HG03103 (cell line): ENCODE data around the gene AK5.

Experiments used
- ATAC-seq: cut with Tn5 transposase; IDR thresholded peaks from one replicate; pipeline ENCODE4 v1.9.1; 2021; ENCODE audit warnings: low read depth; ENCODE audit not compliant: unreplicated experiment

Gene AK5

DNA sequence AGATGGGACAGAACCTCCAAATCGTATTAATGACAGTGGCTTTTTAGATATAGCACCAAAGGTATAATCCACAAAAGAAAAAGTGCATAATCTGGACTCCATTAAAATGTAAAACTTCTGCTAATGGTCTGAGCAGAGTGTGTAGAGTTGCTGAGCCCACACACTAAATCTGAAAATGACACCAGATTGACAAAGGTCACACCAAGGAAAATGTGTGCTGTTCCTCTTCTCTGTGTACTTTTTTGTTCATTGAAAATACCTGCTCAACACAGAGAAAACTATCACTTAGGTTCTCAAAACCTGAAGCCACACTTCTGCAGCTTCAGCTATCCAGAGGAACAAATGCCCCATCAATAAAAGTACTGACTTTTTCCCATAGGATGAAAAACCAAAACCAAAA, 146.2 kb downstream of the AK5 start:
- no peak for ATAC-seq

DNA sequence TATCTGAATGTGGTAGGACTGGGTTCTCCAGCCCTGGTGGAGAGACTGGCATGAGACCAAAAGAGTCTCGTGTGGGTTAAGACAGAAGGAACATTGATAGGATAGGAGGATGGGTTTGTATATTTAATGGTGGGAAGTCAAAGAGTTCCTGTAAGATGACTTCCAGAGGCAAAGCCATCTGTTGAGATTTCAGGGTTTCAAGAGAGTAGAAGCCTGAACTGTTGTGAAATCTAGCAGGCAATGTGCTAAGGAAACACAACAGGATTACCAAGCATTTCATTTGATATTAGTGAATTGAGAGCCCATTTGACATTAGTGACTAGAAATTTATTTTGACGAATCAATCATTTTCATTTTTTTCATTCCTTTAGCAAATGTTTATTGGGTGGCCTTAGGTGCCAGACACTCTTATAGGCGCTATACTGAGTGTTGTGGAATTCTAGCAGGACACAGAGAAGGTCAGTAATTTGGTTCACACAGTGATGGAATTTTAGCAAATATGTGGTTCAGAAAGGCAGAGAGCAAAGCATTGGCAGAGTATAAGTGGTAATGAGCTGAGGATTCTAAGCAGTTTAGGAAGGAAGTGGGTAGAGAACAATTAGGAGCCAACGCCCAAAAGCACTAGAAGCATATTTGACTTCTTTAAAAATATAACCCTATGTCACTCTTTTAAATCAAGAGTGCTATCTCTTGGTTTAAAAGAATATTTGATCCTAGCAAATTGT, 149.3 kb downstream of the AK5 start:
- ATAC-seq, result no peak

DNA sequence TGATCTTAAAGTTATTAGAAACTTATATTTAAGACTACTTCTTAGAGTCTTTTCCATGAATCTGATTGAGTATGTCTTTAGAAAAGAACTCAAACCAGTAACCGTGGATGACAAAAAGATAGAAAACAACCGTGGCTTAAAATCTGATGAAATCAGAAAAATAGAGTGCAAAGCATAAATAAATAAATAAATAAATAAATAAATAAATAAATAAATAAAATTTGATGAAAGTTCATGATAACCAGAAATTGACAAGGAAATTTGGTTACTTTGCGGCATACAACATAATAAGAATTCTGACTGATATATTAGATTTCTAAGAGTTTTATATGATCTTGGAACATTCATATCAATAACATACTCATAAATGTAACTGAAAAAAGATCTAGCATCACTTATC, 152.1 kb downstream of the AK5 start:
- ATAC-seq, result no peak

DNA sequence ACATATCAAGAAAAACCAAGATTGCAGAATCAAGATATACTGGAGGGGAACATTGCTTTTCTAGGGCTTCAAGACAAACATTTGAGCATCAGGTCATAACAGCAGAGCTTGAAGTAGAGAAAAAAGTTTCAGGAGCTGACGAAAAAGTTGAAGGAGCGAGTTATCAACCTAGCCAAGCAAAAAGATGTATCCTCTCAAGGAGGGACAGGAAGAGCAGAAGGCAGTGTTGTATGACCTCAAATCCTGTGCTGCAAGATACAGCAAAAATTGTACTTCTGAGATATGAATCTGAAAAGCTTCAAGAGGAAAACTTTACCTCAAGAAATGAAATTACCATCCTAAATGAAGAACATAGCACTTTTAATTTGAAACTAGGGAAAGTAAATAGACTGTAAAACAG, 153.1 kb downstream of the AK5 start:
- no peak for ATAC-seq

DNA sequence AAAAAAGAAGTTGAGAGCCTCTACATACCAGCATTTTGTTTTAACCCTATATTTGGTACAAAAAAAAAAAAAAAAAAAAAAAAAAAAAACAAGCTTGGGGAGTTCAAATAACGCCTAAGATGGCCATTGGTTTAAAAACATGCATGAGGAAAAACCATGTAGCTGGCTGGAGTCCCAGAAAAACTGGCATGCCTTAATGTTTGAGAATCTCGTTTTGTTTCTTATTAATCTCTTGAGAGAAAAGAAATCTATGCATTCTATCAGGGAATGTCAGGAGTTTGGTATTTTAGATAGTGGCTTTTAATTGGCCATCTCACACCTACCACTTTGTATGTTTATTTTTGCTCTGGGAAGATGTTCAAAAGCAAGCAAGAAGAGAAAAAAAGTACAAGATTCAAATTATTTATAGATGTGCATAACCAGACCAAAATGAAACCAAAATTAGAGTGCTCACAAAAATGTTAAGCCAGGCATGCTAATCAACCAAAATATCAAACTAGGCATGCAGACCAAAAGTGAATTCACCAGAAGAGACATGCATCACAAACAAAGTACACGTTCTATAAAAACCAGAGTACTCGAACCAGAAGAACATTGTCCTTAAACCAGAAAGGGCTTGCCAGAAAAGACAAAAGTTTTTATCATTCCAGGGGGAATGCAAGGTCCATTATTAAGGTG, 156.6 kb downstream of the AK5 start:
- no peak for ATAC-seq

DNA sequence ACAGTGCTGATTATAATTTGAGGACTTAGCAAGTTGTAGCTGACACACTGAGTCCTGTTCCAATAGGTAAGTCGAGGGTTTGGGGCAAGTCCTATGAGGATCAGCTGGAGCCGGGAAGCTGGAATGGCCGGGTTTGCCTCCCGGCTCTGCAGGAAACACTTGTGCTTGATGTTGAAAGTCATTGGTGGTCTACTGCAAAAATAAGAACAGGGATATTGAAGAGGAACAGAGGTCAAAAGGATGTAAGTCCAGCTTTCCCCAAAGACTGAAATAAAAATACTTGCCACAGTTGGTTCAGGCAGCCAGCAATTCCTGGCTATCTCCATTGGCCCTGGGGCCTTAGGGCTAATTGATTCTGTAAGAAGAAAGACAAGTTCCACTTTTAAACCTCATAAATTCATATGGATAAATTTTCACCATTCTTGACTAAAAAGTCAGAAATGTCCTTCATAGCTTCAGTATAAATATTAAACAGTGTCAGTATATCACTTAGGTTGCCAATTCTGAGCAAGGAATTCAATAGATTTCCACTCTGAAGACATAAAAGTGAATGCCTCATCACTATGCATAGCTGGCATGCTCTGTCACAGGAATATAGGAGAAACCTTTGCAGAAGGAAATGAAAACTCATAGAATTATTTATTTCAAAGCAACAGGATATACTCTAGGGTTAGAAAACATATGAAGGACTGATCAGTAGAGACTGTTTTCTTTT, 165.2 kb downstream of the AK5 start:
- no peak for ATAC-seq

DNA sequence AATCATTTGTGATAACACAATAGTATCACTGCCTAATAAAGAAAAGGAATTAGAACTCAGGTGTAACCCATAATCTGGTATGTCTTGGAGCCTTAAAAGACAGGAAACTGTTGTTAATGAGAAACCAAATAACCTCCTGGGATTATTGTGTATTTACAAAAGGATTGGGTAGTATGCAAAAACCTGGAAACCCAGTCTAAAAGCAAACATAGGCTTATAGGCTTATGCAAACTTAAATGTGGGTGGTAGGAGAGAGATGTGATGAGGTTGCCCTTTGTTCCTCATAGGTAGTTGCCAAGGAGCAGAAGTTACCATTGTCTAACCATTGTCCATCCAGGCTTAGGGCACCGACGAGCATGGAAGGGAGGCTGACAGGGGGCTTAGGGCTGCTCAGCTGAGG, 165.8 kb downstream of the AK5 start:
- ATAC-seq, result no peak

DNA sequence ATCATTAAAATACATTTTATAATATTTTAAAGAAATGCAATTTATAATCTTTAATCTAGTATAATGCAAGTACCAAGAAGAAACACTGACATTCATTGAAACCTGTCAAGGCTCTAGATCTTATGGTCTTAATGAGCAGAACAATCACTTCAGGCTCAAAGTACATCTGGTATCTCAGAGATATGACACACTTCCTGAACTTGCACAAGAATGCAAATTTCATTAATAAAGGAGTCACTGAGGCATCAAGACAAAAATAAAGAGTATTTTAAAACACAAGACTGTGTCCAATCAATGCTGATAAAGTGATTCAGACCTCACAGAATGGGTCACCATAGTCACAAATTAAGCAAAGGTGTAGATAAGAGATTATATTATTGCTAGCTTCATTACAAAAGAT, 178.1 kb downstream of the AK5 start:
- no peak for ATAC-seq

DNA sequence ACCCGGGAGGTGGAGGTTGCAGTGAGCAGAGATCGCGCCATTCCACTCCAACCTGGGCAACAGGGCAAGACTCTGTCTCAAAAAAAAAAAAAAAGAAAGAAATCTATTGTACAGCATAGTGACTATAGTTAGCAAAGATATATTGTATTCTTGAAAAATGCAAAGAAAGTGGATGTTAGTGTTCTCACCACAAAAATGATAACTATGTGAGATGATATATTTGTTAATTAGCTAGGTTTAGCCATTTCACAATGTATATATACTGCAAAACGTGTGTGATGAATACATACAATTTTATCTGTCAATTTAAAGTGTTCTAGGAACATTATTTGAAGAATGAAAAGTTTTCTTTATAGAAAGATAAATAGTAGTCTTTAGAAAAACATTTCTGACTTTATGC, 179.9 kb downstream of the AK5 start:
- ATAC-seq, result no peak

DNA sequence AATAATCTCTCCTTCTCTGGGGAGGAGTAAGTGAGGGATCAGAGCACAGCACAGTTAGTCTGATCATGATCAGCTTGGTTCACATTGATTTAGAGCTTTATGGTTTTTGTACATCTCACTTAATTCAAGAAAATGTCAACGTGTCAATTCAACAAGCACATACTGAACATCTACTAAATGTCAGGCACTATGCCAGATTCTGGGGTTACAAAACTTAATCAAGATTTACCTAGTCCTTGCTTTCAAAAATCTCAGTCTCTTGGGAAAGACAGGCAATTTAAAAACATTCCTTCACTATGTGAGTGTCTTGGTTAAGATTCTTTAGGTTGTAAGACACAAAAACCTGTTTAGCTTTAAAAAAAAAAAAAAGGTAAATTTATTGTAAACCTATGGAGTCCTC, 181.4 kb downstream of the AK5 start:
- ATAC-seq, result no peak

DNA sequence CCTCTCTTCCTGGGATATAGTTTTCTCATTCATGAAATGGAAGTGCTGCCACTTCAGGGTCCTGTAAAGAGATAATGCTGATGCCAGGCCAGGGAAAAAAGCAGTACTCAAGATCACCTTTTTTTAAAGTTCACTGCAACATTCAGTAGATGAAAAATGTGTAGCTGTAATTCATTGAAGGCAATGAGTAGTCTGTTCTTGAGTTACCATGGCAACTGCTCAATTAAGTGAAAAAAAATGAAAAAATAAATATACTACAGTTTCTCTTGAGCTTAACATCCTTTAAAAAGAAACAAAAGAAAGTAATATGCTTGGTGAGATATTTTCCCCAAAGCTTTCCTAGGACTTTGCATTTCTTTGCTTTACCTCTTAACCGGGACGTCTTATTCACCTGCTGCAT, 183.3 kb downstream of the AK5 start:
- no peak for ATAC-seq

DNA sequence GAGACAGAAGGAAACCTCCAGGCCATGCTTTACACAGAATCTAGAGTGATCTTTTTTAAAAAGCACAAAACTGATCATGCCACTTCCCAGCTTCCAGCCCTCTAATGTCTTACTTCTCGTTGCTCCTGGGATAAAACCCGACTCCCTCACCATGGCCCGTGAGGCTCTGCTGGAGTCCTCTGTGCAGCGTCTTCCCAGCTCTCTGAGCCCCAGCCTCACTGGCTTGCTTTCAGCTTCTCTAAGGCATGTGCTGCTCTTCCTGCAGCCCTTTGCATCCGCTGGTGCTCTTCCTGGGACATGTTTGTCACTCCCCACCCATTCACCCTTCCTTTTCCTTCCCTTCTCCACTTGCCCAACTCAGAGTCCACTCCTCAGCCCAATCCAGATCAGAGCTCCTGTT, 184.1 kb downstream of the AK5 start:
- no peak for ATAC-seq

DNA sequence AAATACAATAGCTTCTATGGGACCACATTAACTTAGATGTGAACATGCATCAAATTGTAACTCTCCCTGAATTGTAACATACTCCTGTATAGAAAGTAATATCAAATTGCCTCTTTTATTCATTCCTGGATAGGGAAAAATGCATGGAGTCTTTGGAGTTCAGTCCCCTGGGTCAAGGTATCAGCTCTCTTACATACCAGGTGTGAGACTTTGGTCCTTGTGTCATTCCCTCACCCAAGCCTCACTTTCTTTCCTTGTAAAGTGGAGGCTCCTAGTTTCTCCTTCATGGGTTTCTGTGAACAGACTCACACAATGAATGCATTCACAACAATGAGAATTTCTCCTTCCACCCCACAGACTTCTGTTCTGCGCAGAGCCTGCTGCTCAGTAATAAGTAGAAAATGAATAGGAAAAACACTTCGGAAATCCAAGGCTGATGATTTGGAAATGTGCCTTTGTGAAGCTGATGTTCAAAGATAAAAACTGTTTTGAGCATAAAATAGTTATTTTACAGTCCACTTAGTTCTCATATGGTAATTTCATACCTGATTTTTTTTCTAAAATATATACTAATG, 185.3 kb downstream of the AK5 start:
- no peak for ATAC-seq

DNA sequence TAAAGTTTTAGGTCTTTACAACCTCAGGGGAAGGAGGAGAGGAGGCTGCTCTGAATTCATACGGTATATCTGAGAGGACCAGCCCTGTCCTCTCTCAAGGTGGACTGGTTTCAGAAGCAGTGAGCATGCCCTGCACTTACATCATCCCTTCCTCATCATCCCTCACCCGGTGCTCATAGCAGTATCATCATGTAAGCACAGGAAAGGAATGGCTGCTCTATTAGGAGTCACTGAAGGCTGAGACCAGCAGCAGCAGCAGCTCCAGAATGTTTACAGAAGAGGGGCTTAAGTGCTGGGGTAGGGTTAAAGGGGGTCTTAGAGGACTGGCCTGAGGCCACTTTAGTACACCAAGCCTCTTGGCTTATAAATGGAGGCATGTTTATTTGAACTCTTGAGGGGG, 185.9 kb downstream of the AK5 start:
- ATAC-seq, result no peak

DNA sequence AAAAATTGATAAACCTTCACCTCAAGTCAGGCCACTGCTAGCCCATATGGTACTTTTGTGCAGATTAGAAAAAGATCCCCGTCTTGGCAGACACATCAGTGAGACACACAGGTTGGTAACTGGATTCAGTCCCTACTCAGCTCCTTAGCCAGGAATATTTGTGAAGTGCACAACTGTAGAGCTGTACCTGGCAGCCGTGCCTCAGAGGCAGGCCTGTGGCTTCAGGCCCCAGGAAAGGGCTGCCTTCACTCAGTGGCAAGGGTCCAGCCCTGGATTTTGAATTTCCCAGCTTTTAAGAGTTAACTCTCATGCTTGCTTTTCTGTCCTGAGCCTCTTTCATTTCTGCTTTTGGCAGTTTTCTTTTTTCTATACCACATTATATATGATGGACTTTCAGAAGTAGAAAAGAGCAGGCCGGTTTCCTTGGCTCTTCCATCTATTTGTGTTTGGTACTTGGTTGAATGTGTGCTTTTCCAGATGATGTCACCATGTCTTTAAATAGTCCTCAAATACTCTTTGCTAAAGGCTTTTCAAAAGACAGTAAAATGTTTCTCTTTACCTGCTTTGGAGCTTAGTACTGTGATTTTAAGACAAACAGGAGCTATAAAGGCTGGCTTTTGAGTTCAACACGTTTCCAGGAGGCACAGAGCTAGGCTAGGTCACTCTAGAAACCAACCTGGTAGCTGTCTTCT, 186.6 kb downstream of the AK5 start:
- ATAC-seq, result no peak

DNA sequence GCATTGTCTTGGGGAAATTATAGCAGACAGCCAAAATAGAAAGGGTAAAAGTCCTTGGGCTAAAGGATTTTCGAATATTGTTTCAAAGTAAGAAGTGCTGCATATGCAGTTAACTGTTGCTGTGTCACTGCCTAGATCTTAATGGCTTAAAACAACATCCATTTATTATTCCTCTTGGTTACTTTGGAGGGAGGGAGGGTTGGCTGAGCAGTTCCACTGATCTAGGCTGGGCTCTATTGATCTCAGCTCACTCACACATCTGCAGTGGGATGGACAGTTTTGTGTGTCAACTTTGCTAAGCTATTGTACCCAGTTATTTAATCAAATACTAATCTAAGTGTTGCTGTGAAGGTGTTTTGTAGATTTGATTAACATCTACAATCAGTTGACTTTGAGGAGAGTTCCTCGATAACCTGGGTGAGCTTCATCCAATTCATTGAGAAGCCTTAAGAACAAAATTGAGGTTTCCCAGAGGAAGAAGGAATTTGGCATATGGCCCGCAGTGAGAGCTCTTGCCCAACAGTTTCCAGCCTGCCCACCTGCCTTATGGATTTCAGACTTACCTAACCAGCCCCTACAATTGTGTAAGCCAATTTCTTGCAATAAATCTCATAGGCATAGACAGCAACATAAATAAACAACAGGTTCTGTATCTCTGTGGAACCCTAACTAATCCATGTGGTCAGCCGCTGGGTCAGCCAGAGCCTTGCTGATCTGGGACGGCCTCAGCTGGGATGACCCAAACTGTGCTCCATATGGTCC, 187.3 kb downstream of the AK5 start:
- no peak for ATAC-seq

DNA sequence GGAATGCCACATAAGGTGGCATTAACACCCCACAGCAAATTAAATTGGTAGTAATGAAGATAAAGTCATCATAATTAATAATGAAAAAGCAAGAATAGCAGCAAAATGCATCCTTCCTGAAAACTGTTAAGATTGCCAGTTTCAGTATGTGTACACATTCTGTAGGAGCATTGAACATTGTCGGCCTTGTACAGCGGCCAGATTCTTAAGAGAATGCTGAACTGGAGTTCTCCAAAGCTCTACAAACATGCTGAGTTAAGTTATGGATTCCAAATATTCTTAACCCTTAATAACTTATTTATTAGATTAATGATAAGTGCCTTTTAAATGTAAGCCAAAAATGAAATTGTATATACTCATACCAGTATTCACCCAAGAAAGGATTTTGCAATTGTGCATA, 189.9 kb downstream of the AK5 start:
- no peak for ATAC-seq

DNA sequence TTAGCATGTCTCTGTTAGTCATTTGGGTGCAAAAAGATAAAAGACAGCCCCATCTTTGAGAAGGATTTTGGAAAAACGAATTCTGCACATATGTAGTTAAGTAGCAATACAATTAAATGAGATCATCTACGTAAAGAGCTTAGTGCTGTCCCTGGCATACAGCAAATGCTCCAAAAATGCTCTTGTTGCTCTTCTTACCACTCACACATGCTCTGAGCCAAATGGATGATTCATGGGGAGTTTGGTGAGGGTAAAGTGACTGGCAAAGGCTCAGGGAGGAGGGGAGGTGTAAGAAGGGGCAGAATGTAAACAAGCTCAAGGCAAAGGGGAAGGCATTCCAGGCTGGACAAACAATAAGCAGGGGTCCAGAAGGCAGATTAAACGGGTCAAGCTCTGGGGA, 191.9 kb downstream of the AK5 start:
- no peak for ATAC-seq

DNA sequence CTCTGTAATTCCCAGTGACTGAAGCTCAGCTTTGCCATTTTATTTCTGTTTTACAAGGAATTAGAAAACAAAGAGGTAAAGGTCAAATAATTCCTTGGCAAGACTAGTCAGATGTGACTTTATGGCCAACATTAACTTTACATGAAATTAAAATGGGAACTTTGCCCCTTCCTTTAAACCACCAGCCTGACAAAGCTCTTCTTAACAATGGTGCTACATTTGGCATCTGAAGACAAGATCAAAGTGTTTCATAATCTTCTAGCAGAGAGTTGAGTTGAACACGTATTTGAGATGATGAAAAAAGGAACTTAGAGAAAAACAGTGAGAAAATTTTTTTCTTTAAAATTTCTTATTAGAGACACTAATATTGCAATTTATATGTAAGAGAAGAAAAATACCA, 193.8 kb downstream of the AK5 start:
- no peak for ATAC-seq

DNA sequence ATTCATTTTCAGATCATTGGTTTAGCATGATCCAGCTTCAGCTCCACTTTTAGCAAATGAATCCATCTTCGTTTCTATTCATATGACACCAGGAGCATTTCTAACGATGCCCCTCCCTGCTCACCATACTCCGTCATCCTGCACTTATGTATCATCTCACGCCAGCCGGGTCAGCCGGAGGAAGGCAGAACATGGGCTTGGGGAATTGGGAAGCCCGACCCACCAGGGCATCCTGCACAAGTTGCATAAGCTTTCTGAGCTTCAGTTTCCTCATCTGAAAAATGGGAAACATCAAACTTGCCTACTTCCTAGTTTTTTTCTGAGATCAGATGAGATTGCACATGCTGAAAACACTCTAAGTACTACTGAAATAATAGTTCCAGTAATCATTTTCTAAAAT, 194.7 kb downstream of the AK5 start:
- ATAC-seq, result no peak
